ENCODE measurements around the gene RALA.

RALA gene

DNA sequence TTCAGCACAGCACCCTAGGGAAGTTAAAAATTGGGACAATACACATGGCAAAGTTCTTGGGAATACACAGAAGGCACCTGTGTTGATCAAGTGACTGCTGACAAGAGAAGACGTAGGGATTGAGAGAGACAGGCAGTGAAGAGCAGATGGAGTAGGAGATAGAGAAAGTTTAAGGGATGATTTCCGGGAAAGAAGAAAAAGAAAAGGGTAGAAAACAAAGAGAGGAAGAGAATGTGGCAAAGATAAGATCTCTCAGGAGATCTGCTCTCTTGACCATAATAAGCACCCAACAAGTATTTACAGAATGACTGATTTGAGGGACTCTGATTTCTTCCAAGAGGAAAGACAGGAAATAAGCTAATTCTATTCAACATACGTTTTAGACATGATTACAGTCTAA lies 15.1 kb upstream of the RALA start:
- no peak for DNase-seq (ENCODE audit: low read depth)
- TF ChIP-seq MYC (IDR thresholded peaks at IDR 0.05; ENCODE audit: low read depth, low read length) = no peak
- TF ChIP-seq, protein P1, sequence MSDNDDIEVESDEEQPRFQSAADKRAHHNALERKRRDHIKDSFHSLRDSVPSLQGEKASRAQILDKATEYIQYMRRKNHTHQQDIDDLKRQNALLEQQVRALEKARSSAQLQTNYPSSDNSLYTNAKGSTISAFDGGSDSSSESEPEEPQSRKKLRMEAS (IDR thresholded peaks at IDR 0.05; ENCODE audit: low read depth, low read length) = no peak
- TF ChIP-seq, protein P2, sequence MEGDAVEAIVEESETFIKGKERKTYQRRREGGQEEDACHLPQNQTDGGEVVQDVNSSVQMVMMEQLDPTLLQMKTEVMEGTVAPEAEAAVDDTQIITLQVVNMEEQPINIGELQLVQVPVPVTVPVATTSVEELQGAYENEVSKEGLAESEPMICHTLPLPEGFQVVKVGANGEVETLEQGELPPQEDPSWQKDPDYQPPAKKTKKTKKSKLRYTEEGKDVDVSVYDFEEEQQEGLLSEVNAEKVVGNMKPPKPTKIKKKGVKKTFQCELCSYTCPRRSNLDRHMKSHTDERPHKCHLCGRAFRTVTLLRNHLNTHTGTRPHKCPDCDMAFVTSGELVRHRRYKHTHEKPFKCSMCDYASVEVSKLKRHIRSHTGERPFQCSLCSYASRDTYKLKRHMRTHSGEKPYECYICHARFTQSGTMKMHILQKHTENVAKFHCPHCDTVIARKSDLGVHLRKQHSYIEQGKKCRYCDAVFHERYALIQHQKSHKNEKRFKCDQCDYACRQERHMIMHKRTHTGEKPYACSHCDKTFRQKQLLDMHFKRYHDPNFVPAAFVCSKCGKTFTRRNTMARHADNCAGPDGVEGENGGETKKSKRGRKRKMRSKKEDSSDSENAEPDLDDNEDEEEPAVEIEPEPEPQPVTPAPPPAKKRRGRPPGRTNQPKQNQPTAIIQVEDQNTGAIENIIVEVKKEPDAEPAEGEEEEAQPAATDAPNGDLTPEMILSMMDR (IDR thresholded peaks at IDR 0.05; ENCODE audit: low read depth, low read length) = no peak
- no peak for TF ChIP-seq POLR2A (IDR thresholded peaks at IDR 0.05; ENCODE audit: extremely low read depth, insufficient read length)
- H3K4me3 ChIP-seq (ENCODE audit: low read depth, low read length) = no peak overlapping the region

DNA sequence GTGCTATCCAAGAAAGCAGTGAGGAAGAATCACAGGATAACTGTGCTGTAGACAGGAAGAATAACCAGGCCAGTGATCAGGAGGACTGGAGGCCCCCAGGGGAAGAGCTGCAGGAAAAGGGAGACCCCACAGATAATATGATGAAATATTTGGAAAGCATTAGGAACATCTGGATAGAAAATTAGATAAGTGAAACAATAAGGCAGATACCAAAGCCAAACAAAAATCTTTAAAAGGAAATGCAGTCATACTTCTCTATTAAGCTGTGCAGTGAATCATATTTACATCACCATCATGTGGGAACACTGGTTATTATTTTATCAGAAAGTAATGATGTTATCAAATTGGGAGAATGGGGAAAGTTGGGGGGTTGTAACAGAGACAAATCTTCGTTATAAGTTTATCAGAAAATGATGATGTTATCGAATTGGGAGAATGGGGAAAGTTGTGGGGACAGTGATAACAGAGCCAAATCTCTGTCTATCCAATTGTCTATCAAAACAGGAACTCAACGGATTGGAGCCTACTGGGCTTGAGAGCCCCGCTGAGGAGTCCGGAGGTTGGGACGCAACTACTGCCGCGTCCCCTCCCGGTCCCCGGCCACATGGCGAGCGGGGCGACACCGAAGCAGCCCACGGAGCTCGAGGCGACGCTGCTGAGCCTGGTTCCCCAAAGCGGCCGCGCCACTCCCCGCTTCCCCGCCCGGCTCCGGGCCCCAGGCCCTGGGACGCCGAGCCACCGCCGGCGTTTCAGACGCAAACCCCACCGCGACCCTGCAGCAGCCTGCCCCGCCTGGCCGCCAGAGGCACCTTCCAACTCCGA lies 14.0 kb upstream of the RALA start:
- DNase-seq (ENCODE audit: low read depth) = peak; percentile 69
- TF ChIP-seq, protein P2 (IDR thresholded peaks at IDR 0.05; ENCODE audit: low read depth, low read length) = peak; percentile 35
- no peak for TF ChIP-seq MYC (IDR thresholded peaks at IDR 0.05; ENCODE audit: low read depth, low read length)
- no peak overlapping the region for H3K4me3 ChIP-seq (ENCODE audit: low read depth, low read length)

DNA sequence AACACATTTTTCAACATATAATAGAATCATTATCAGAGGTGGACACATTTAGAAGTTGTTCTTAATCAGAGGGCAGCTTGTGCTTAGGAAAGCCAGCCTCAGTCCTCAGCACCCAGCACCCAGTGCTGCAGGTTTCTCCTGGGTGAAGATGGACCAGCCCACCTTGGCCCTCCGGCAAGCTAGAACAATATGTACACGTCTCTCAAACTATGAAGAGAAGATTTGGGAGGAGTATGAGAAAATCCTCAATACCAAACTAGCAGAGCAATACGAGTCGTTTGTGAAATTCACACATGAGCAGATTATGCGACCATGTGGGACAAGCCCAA lies 13.5 kb upstream of the RALA start:
- DNase-seq (ENCODE audit: low read depth) = no peak
- H3K4me3 ChIP-seq (ENCODE audit: low read depth, low read length) = no peak overlapping the region
- TF ChIP-seq, protein P1 (IDR thresholded peaks at IDR 0.05; ENCODE audit: low read depth, low read length) = no peak
- TF ChIP-seq, protein P2 (IDR thresholded peaks at IDR 0.05; ENCODE audit: low read depth, low read length) = no peak
- TF ChIP-seq MYC (IDR thresholded peaks at IDR 0.05; ENCODE audit: low read depth, low read length) = no peak
- TF ChIP-seq POLR2A (IDR thresholded peaks at IDR 0.05; ENCODE audit: extremely low read depth, insufficient read length) = no peak

DNA sequence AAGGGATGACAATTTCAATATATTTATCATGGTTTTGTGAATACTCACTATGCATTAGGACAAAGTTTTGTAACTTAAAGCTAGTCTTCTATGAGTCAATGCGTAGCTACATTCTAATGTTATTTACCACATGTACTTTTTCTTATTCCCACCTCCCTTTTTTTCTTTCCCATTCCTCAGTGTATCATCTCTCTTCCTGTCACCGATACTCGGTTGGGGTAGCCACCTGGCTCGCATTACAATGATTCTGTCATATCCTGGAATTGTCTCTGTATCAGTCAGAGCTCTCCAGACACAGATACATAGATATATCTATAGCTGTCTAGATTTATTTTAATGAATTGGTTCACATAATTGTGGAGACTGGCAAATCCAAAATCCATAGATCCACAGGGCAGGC lies 9.8 kb upstream of the RALA start:
- TF ChIP-seq MYC (IDR thresholded peaks at IDR 0.05; ENCODE audit: low read depth, low read length) (no peak), POLR2A (IDR thresholded peaks at IDR 0.05; ENCODE audit: extremely low read depth, insufficient read length) (no peak)
- TF ChIP-seq, protein P2 (IDR thresholded peaks at IDR 0.05; ENCODE audit: low read depth, low read length) = no peak
- TF ChIP-seq, protein P1 (IDR thresholded peaks at IDR 0.05; ENCODE audit: low read depth, low read length) = no peak
- no peak overlapping the region for H3K4me3 ChIP-seq (ENCODE audit: low read depth, low read length)
- no peak for DNase-seq (ENCODE audit: low read depth)

DNA sequence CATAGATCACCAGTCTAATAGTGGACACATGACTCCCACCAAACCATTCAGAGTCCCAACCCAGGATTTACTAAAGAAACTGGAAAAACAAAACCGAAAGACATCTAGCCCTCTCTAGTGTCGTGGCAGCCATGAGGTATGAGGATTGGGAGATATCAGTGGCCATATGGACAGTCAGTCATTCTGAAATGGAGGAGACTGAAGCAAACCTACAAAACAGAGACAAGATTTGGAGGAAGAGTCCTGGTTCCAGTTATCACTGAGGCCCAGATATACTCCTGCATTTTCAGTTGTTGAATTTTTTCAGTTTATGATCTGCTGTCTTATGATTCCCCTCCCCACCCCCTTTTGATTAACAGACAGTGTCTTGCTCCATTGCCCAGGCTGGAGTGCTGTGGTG lies 9.1 kb upstream of the RALA start:
- no peak overlapping the region for H3K4me3 ChIP-seq (ENCODE audit: low read depth, low read length)
- no peak for TF ChIP-seq POLR2A (IDR thresholded peaks at IDR 0.05; ENCODE audit: extremely low read depth, insufficient read length)
- TF ChIP-seq, protein P1 (IDR thresholded peaks at IDR 0.05; ENCODE audit: low read depth, low read length) = no peak
- TF ChIP-seq MYC (IDR thresholded peaks at IDR 0.05; ENCODE audit: low read depth, low read length) = no peak
- TF ChIP-seq, protein P2 (IDR thresholded peaks at IDR 0.05; ENCODE audit: low read depth, low read length) = no peak
- DNase-seq (ENCODE audit: low read depth) = no peak

Data from NB4 (cell line).